Trophoblast cell (in vitro differentiated cells and primary cell): ENCODE data around the gene OSTC.

ENCODE experiments used
- DNase-seq, 2 donors: peaks; one replicate each; pipeline ENCODE4 v3.0.0-alpha.2; 2016
- H2AFZ ChIP-seq: 2 replicates; pipeline ENCODE4 v1.6.1; 2013; ENCODE audit warnings: low read length, moderate library complexity, mild to moderate bottlenecking; ENCODE audit not compliant: insufficient read depth, poor library complexity
- H2AK5ac ChIP-seq: 2 replicates; pipeline ENCODE4 v1.6.1; 2013; ENCODE audit warnings: mild to moderate bottlenecking, low read length
- H2BK120ac ChIP-seq: 2 replicates; pipeline ENCODE4 v1.6.1; 2013; ENCODE audit warnings: low read length, mild to moderate bottlenecking, moderate library complexity; ENCODE audit not compliant: insufficient read depth, poor library complexity
- H2BK12ac ChIP-seq: 2 replicates; pipeline ENCODE4 v1.6.1; 2013; ENCODE audit warnings: mild to moderate bottlenecking, low read length, moderate library complexity
- H2BK5ac ChIP-seq: 2 replicates; pipeline ENCODE4 v1.6.1; 2013; ENCODE audit warnings: low read length, low read depth, moderate library complexity, mild to moderate bottlenecking; ENCODE audit not compliant: poor library complexity
- H3K14ac ChIP-seq: 2 replicates; pipeline ENCODE4 v1.6.1; 2013; ENCODE audit warnings: mild to moderate bottlenecking, low read length
- H3K18ac ChIP-seq: 2 replicates; pipeline ENCODE4 v1.6.1; 2013; ENCODE audit warnings: mild to moderate bottlenecking, low read length
- H3K23ac ChIP-seq: 2 replicates; pipeline ENCODE4 v1.6.1; 2013; ENCODE audit warnings: low read length
- H3K27ac ChIP-seq: 2 replicates; pipeline ENCODE4 v1.5.1; 2013; ENCODE audit warnings: low read depth, mild to moderate bottlenecking, inconsistent platforms, low read length, moderate library complexity
- H3K27me3 ChIP-seq: 2 replicates; pipeline ENCODE4 v1.6.1; 2013; ENCODE audit warnings: inconsistent platforms, mild to moderate bottlenecking, low read length, moderate library complexity; ENCODE audit not compliant: insufficient read depth
- H3K36me3 ChIP-seq, 2 experiments: 1 replicate in 1 of 2; 2 replicates in 1 of 2; pipeline ENCODE4 v1.6.1; 2013; ENCODE audit warnings: low read length in 2 of 2, mild to moderate bottlenecking in 2 of 2, moderate library complexity in 1 of 2; ENCODE audit not compliant: insufficient read depth in 2 of 2, control insufficient read depth in 1 of 2
- H3K4ac ChIP-seq: 2 replicates; pipeline ENCODE4 v1.6.1; 2013; ENCODE audit warnings: low read depth, mild to moderate bottlenecking, low read length, moderate library complexity
- H3K4me1 ChIP-seq, 2 experiments: 1 replicate in 1 of 2; 2 replicates in 1 of 2; pipeline ENCODE4 v1.6.1; 2013; ENCODE audit warnings: low read length in 2 of 2, mild to moderate bottlenecking in 2 of 2, moderate library complexity in 1 of 2; ENCODE audit not compliant: insufficient read depth in 2 of 2, control insufficient read depth in 1 of 2
- H3K4me2 ChIP-seq: 2 replicates; pipeline ENCODE4 v1.6.1; 2013; ENCODE audit warnings: inconsistent platforms, mild to moderate bottlenecking, low read length, moderate library complexity
- H3K4me3 ChIP-seq: 2 replicates; pipeline ENCODE4 v1.5.1; 2013; ENCODE audit warnings: mild to moderate bottlenecking, low read depth, low read length, inconsistent platforms
- H3K79me1 ChIP-seq: one replicate; pipeline ENCODE4 v1.6.1; 2013; ENCODE audit warnings: low read length
- H3K79me2 ChIP-seq: 2 replicates; pipeline ENCODE4 v1.6.1; 2013; ENCODE audit warnings: low read length, mild to moderate bottlenecking; ENCODE audit not compliant: control insufficient read depth, insufficient read depth, poor library complexity
- H3K9ac ChIP-seq: 2 replicates; pipeline ENCODE4 v1.6.1; 2013; ENCODE audit warnings: mild to moderate bottlenecking, low read length
- H3K9me3 ChIP-seq: 2 replicates; pipeline ENCODE4 v1.6.1; 2013; ENCODE audit warnings: low read depth, mild to moderate bottlenecking, control low read depth, inconsistent platforms, low read length; ENCODE audit not compliant: insufficient read depth
- H4K12ac ChIP-seq: 2 replicates; pipeline ENCODE4 v1.6.1; 2013; ENCODE audit warnings: low read depth, mild to moderate bottlenecking, low read length, moderate library complexity
- H4K8ac ChIP-seq: 2 replicates; pipeline ENCODE4 v1.6.1; 2013; ENCODE audit warnings: low read depth, mild to moderate bottlenecking, low read length, moderate library complexity
- H4K91ac ChIP-seq: one replicate; pipeline ENCODE4 v1.6.1; 2013; ENCODE audit warnings: low read depth, mild to moderate bottlenecking, low read length, moderate library complexity
- WGBS: extraction: QIAGEN DNeasy Blood & Tissue Kit; methylation state at CpG from one replicate; pipeline ENCODE4 v1.1.7; 2013; ENCODE audit warnings: missing lambda C conversion rate; ENCODE audit not compliant: insufficient read length, insufficient coverage; ENCODE audit errors: extremely low coverage; 5-methylcytosine and 5-hydroxymethylcytosine counted together

The OSTC gene

DNA sequence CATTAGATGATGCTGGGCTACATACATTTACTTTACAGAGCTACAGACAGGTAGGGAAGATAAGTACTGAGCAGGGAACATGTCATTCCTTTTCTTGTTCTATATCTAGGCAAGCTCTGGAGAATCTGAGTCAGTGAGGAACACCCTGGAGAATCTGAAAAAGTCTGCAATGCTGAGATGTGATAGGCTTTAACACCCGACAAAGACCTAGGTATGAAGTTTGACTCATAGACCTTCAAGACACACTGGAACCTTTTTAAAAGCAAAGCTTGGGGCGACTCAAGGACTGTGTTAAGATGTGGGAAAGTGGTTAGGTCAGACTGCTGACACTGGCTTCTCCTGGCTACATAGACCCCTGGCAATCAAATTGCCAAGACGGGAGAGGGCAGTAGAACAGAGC is 42.8 kb downstream of the OSTC start:
- Histone ChIP-seq H3K27me3 (no peaks in the 10 kb centered on the region), H3K27ac (no peak overlapping the region), H2BK5ac (no peak overlapping the region), H3K14ac (no peak overlapping the region), H3K4ac (no peak overlapping the region), H3K9me3 (no peaks in the 10 kb centered on the region), H4K8ac (no peak overlapping the region), H2BK12ac (no peak overlapping the region), H3K4me1 (no peaks in the 10 kb centered on the region), H3K4me3 (no peak overlapping the region), H3K79me1 (no peaks in the 10 kb centered on the region), H2AFZ (no peak overlapping the region), H3K23ac (no peak overlapping the region), H3K36me3 (no peaks in the 10 kb centered on the region), H3K79me2 (no peaks in the 10 kb centered on the region), H3K9ac (no peak overlapping the region), H2BK120ac (no peak overlapping the region), H2AK5ac (no peak overlapping the region), H3K18ac (no peak overlapping the region), H4K91ac (no peak overlapping the region), H3K4me2 (no peak overlapping the region), H4K12ac (no peak overlapping the region)
- DNase-seq: peak; percentile 73 to 88
- no CpG with 5 or more reads among the region's 3 CpGs for WGBS

DNA sequence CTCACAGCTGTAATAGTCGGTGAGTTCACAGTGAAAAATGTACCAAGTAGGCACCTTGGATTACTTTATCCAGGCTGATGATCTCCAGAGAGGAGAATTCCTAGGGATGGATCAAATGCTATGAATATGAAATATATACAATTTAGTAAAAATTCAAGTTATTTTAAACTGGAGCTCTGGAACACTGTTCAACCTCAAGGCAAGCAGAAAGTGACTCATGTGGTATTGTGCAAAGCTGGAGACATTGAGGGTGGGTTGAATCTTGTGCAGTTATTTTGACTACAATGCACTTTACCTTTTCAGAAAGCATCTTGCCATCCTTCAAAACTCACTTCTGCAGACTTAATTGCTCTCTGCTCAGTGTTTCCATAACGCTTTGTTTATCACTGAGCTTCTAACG is 43.4 kb downstream of the OSTC start:
- H4K91ac ChIP-seq: no peak overlapping the region
- no peak overlapping the region for H2AK5ac ChIP-seq
- H2BK120ac ChIP-seq: no peak overlapping the region
- no peak overlapping the region for H3K4ac ChIP-seq
- no peaks in the 10 kb centered on the region for H3K79me2 ChIP-seq
- no peak overlapping the region for H3K14ac ChIP-seq
- no peak overlapping the region for H3K27ac ChIP-seq
- H3K4me2 ChIP-seq: no peak overlapping the region
- no peaks in the 10 kb centered on the region for H3K79me1 ChIP-seq
- H2AFZ ChIP-seq: no peak overlapping the region
- DNase-seq: peak; percentile 7 to 61
- no peak overlapping the region for H3K18ac ChIP-seq
- H3K4me3 ChIP-seq: no peak overlapping the region
- H2BK12ac ChIP-seq: no peak overlapping the region
- H3K27me3 ChIP-seq: no peaks in the 10 kb centered on the region
- no peak overlapping the region for H4K8ac ChIP-seq
- no peaks in the 10 kb centered on the region for H3K36me3 ChIP-seq
- no peak overlapping the region for H3K9ac ChIP-seq
- no peak overlapping the region for H2BK5ac ChIP-seq
- no peak overlapping the region for H3K23ac ChIP-seq
- H4K12ac ChIP-seq: no peak overlapping the region
- H3K9me3 ChIP-seq: no peaks in the 10 kb centered on the region
- no peaks in the 10 kb centered on the region for H3K4me1 ChIP-seq
- WGBS: no CpG with 5 or more reads among the region's 3 CpGs

DNA sequence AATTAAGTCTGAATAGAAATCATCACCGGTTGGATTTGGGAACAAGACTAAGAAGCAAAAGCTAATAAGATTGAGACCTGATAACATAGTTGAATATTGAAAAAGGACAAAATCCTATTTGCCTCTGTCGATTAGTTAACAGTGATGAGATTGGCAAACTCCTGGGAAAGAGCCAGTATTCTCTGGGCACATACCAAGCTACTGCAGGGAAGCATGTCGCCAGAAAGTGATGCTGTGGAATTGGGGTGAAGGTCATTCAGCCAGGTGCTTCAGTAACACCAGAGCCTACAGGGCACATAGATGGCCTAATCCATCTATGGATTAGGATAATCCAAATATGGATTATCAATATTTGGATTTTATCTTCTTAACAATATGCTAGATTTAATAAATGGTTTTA is 44.0 kb downstream of the OSTC start:
- no peaks in the 10 kb centered on the region for H3K27me3 ChIP-seq
- H3K36me3 ChIP-seq: no peaks in the 10 kb centered on the region
- no peak overlapping the region for H4K91ac ChIP-seq
- H3K79me2 ChIP-seq: no peaks in the 10 kb centered on the region
- no CpG with 5 or more reads among the region's 3 CpGs for WGBS
- no peaks in the 10 kb centered on the region for H3K4me1 ChIP-seq
- no peak overlapping the region for H2BK12ac ChIP-seq
- no peak overlapping the region for H2AK5ac ChIP-seq
- no peak overlapping the region for H3K4me2 ChIP-seq
- H3K23ac ChIP-seq: no peak overlapping the region
- no peak overlapping the region for H3K9ac ChIP-seq
- H3K27ac ChIP-seq: no peak overlapping the region
- no peak overlapping the region for H3K4me3 ChIP-seq
- no peak overlapping the region for H2AFZ ChIP-seq
- H4K12ac ChIP-seq: no peak overlapping the region
- H2BK120ac ChIP-seq: no peak overlapping the region
- H4K8ac ChIP-seq: no peak overlapping the region
- H2BK5ac ChIP-seq: no peak overlapping the region
- H3K18ac ChIP-seq: no peak overlapping the region
- H3K4ac ChIP-seq: no peak overlapping the region
- no peaks in the 10 kb centered on the region for H3K9me3 ChIP-seq
- DNase-seq: no peak
- no peaks in the 10 kb centered on the region for H3K79me1 ChIP-seq
- H3K14ac ChIP-seq: no peak overlapping the region

DNA sequence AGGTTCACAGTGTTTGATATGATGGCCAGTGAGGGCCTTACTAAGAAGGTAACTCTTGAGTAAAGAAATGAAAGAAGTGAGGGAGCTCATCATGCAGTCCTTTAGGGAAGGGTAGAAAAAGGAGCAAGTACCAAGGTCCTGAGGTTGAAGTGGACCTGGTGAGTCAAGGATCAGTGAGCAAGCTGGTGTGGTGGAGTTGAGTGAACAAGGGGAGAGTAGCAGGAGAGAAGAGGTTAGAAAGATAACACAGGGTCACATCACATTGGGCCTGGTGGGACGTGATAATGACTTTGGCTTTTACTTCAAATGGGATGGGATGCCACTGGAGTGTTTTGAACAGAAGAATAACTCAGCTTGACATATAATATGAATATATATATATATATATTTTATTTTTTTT is 44.7 kb downstream of the OSTC start:
- no peak overlapping the region for H3K4me3 ChIP-seq
- WGBS: no CpG with 5 or more reads among the region's 1 CpG
- H3K27me3 ChIP-seq: no peaks in the 10 kb centered on the region
- H2BK120ac ChIP-seq: no peak overlapping the region
- H4K8ac ChIP-seq: no peak overlapping the region
- H2BK12ac ChIP-seq: no peak overlapping the region
- no peak overlapping the region for H3K27ac ChIP-seq
- no peak overlapping the region for H4K91ac ChIP-seq
- no peak overlapping the region for H3K14ac ChIP-seq
- no peak overlapping the region for H3K9ac ChIP-seq
- no peak overlapping the region for H3K4ac ChIP-seq
- no peak for DNase-seq
- H4K12ac ChIP-seq: no peak overlapping the region
- H2AK5ac ChIP-seq: no peak overlapping the region
- no peak overlapping the region for H3K4me2 ChIP-seq
- no peaks in the 10 kb centered on the region for H3K9me3 ChIP-seq
- no peak overlapping the region for H2AFZ ChIP-seq
- H3K79me1 ChIP-seq: no peaks in the 10 kb centered on the region
- H3K36me3 ChIP-seq: no peaks in the 10 kb centered on the region
- no peak overlapping the region for H3K18ac ChIP-seq
- no peak overlapping the region for H2BK5ac ChIP-seq
- no peak overlapping the region for H3K23ac ChIP-seq
- H3K79me2 ChIP-seq: no peaks in the 10 kb centered on the region
- H3K4me1 ChIP-seq: no peaks in the 10 kb centered on the region
